ENCODE measurements around the gene RECQL.

RECQL gene, protein sequence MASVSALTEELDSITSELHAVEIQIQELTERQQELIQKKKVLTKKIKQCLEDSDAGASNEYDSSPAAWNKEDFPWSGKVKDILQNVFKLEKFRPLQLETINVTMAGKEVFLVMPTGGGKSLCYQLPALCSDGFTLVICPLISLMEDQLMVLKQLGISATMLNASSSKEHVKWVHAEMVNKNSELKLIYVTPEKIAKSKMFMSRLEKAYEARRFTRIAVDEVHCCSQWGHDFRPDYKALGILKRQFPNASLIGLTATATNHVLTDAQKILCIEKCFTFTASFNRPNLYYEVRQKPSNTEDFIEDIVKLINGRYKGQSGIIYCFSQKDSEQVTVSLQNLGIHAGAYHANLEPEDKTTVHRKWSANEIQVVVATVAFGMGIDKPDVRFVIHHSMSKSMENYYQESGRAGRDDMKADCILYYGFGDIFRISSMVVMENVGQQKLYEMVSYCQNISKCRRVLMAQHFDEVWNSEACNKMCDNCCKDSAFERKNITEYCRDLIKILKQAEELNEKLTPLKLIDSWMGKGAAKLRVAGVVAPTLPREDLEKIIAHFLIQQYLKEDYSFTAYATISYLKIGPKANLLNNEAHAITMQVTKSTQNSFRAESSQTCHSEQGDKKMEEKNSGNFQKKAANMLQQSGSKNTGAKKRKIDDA

DNA sequence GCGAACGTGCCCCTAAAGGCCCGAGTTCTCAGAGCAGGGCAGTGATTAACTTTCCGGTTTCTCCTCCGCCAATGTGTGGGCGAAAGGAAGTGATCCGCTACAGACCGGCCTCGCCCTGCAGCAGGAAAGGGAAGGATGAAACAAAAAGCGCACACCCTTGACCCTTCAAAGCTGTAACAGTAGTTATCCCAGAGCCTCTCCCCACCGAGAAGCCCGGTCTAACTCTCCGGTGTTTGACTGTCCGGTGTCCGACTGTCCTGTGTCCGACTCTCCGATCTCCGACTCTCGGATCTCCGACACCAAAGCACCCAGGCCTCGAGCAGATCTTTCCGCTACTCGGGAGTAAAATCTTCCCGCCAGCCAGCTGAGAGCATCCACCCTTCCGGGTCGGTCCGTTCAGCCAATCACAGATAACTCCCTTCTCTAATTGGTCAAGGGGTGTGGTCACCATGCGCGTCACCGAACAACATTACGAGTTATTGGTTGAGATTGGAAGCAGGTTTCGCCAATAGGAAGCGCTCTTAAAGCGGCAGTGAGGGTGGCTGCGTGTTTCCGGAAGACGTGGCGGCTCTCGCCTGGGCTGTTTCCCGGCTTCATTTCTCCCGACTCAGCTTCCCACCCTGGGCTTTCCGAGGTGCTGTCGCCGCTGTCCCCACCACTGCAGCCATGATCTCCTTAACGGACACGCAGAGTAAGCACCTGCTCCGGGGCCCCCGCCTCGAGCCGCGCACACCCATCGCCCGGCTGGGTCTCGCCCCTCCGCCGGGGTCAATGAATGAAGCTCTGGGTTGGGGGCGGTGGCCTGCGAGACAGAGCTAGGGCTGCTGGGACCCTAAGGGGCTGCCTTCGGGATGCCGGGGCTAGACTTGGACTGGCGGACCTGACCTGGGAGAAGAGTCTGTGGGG, at the start of gene RECQL, which contains the start of gene GOLT1B:
Gene RECQL (minus strand): TSS at position 378 of the 906 bp plus-strand sequence. CDS start 2,065 bp downstream, outside the sequence.
Gene GOLT1B (plus strand): TSS at position 532 of the 906 bp plus-strand sequence. CDS start 135 bp downstream, at position 667.
- TF ChIP-seq, protein P1, sequence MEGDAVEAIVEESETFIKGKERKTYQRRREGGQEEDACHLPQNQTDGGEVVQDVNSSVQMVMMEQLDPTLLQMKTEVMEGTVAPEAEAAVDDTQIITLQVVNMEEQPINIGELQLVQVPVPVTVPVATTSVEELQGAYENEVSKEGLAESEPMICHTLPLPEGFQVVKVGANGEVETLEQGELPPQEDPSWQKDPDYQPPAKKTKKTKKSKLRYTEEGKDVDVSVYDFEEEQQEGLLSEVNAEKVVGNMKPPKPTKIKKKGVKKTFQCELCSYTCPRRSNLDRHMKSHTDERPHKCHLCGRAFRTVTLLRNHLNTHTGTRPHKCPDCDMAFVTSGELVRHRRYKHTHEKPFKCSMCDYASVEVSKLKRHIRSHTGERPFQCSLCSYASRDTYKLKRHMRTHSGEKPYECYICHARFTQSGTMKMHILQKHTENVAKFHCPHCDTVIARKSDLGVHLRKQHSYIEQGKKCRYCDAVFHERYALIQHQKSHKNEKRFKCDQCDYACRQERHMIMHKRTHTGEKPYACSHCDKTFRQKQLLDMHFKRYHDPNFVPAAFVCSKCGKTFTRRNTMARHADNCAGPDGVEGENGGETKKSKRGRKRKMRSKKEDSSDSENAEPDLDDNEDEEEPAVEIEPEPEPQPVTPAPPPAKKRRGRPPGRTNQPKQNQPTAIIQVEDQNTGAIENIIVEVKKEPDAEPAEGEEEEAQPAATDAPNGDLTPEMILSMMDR (IDR thresholded peaks at IDR 0.05; ENCODE audit: extremely low read depth, missing control alignments): no peak

DNA sequence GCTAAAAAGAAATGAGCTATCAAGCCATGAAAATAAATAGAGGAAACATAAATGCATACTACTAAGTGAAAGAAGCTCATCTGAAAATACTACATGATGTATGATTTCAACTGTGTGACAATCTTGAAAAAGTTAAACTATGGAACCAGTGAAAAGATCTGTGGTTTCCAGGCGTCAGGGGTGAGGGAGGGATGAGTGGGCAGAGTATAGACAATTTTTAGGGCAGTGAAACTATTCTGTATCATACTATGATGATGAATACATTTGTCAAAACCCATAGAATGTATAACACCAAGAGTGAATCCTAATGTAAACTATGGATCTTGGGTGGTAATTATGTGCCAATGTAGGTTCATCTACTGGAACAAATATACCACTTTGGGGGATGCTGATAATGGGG, 46.0 kb upstream of the RECQL start:
- DNase-seq (ENCODE audit: low spot score): no peak

More for the DNA sequence above, at the start of gene RECQL, which contains the start of gene GOLT1B:
- peak; percentile 92 for DNase-seq (ENCODE audit: low spot score)

DNA sequence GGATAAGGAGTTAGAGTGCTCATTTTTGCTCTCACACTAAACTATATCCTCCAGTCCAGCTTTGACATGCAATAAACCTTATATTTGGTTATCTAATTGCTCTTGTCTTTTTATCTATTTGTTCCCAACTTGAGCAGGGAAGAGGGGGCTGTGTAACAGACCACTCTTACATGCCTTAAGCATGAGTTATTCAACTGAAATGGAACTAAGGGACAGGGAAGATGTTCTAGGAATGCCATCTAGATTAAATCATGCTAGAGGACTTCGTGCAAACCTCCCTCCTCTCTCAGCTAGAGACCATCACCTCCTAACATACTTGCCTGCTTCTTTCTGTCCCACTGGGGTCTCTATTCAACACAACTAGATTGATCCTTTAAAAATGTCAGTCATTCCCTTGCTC, 45.3 kb upstream of the RECQL start:
- DNase-seq (ENCODE audit: low spot score): no peak
- TF ChIP-seq, protein P1 (IDR thresholded peaks at IDR 0.05; ENCODE audit: extremely low read depth, missing control alignments): no peak

More for the DNA sequence above, 46.0 kb upstream of the RECQL start:
- TF ChIP-seq, protein P1 (IDR thresholded peaks at IDR 0.05; ENCODE audit: extremely low read depth, missing control alignments): no peak

DNA sequence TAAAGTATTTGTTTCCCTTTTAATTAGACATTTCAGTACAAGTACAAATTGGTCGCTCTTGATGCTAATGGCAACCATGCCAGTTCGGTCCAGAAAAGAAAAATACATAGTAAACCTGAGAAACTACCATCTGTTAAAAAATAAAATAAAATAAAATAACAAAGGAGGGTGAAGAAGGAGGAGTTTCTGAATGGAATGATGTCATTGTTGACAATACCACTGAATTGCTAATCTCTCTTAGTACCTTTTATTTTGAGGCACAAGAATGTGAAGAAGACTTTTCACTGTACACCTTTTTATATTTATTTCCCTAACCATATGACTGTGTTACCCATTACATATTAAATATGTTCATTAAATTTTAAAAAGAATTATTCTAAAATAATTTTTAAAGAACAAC, 44.1 kb upstream of the RECQL start:
- TF ChIP-seq, protein P1 (IDR thresholded peaks at IDR 0.05; ENCODE audit: extremely low read depth, missing control alignments): no peak
- DNase-seq (ENCODE audit: low spot score): no peak

DNA sequence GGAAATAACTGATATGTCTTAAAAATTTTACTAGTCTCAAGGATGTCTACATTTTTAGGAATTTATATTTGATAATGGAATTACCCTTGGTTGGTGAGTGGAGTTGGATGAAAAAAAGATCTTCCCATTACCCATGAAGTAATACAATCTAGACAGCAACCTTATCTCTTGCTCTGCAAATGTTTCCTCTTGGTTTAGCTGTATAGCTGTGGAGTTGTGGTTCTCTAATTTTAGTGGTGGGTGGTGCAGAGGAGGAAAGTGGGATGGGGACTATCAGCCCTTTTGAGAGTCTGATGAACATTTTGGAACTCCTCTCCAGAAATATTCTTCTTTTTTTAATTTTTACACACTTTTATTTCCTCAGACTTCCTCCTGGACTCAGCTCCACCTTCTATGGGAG, 41.7 kb upstream of the RECQL start:
- no peak for DNase-seq (ENCODE audit: low spot score)
- TF ChIP-seq, protein P1 (IDR thresholded peaks at IDR 0.05; ENCODE audit: extremely low read depth, missing control alignments): no peak

DNA sequence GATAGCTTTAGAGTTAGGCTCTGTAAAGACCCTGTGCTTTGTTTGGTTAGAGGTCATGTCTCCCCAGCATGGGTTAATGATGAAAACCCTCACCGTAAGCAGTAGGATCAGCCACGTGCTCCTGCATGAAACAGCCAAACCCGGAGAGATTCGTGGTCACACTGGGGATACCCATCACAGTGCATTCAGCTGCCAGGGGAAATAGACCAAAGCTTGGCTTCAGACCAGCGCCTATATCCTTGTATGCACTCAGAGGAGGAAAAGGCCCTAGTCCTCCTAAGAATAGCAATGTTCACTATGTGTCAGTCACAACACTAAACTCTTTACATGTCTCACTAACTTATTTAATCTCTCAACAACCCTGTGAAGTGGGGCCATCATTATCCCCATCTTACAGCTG, 41.0 kb upstream of the RECQL start:
- no peak for DNase-seq (ENCODE audit: low spot score)
- TF ChIP-seq, protein P1 (IDR thresholded peaks at IDR 0.05; ENCODE audit: extremely low read depth, missing control alignments): no peak
